Smooth muscle cell (in vitro differentiated cells): ENCODE results near the gene CFAP300. TPM values are rescaled to one million over a fixed set of nuclear protein-coding genes. Genes with fewer than 3 reads are reported as not detected.
A peak's percentile ranks its signal among the peaks of the same experiment; 100 is the strongest.

Source experiments
- DNase-seq: peaks from one replicate; lab custom pipeline; 2025; ENCODE audit not compliant: unreplicated experiment; lab: John Stamatoyannopoulos, UW
- H2AFZ ChIP-seq: fragments of 200-600 bp; sonication (generic); 2 replicates; pipeline ENCODE4 v1.6.0; 2016; ENCODE audit warnings: antibody characterized with exemption, low read depth, mild to moderate bottlenecking
- H3F3A ChIP-seq: fragments of 200-600 bp; sonication (generic); 2 replicates; pipeline ENCODE4 v1.6.0; 2017; ENCODE audit warnings: antibody characterized with exemption, low read depth
- H3K27ac ChIP-seq: fragments of 200-600 bp; sonication (generic); 2 replicates; pipeline ENCODE4 v1.5.1; 2016; ENCODE audit warnings: low read depth, mild to moderate bottlenecking
- H3K27me3 ChIP-seq: fragments of 200-600 bp; sonication (generic); 2 replicates; pipeline ENCODE4 v1.6.1; 2016; ENCODE audit warnings: low read depth, mild to moderate bottlenecking
- H3K36me3 ChIP-seq: fragments of 200-600 bp; sonication (generic); 2 replicates; pipeline ENCODE4 v1.5.1; 2016; ENCODE audit warnings: low read depth
- H3K4me1 ChIP-seq: fragments of 200-600 bp; sonication (generic); 2 replicates; pipeline ENCODE4 v1.5.1; 2016; ENCODE audit warnings: low read depth
- H3K4me2 ChIP-seq: fragments of 200-600 bp; sonication (generic); 2 replicates; pipeline ENCODE4 v1.6.0; 2016; ENCODE audit warnings: mild to moderate bottlenecking
- H3K4me3 ChIP-seq: fragments of 200-600 bp; sonication (generic); 2 replicates; pipeline ENCODE4 v1.5.1; 2016; ENCODE audit warnings: mild to moderate bottlenecking
- H3K79me2 ChIP-seq: fragments of 200-600 bp; sonication (generic); 2 replicates; pipeline ENCODE4 v1.6.0; 2016; ENCODE audit warnings: low read depth, mild to moderate bottlenecking
- H3K9ac ChIP-seq: fragments of 200-600 bp; sonication (generic); 2 replicates; pipeline ENCODE4 v1.6.0; 2016; ENCODE audit warnings: low read depth
- H3K9me3 ChIP-seq: fragments of 200-600 bp; sonication (generic); replicated peaks from 2 replicates; pipeline ENCODE4 v1.5.1; 2016; ENCODE audit warnings: low read depth
- H4K20me1 ChIP-seq: fragments of 200-600 bp; sonication (generic); 2 replicates; pipeline ENCODE4 v1.6.0; 2016; ENCODE audit warnings: low read depth
- CTCF ChIP-seq: fragments of 200-600 bp; sonication (generic); IDR thresholded peaks from 2 replicates; pipeline ENCODE4 v1.5.1; 2017; ENCODE audit warnings: borderline replicate concordance, mild to moderate bottlenecking, antibody characterized with exemption; ENCODE audit not compliant: insufficient read depth, poor library complexity, severe bottlenecking
- WGBS: methylation state at CpG from one replicate; pipeline ENCODE4 v1.1.7; 2016; ENCODE audit warnings: low lambda C conversion rate; 5-methylcytosine and 5-hydroxymethylcytosine counted together
- polyA plus RNA-seq: library from polyadenylated mRNA; unstranded; fragments of >200 nt; fragmentation: Nextera tagmentation; extraction: Ambion mirVana; gene quantifications from 2 replicates; pipeline ENCODE4 v1.2.1, GENCODE V29; 2016
- total RNA-seq: library from RNA; depleted of rRNA; stranded (reverse); fragments of >200 nt; gene quantifications from 2 replicates; pipeline ENCODE4 v1.2.3, GENCODE V29; 2014

CFAP300 gene
- total and polyA plus RNA-seq, 2 experiments from 2014 or later = 5.6 to 18.2 TPM

- no peak overlapping the region for H2AFZ ChIP-seq
- peaks cover 19% of the 10 kb centered on the region for H4K20me1 ChIP-seq
- peaks cover 41% of the 10 kb centered on the region for H3K4me1 ChIP-seq
- WGBS = 0% methylated on average over 25 of the region's 31 CpGs
- DNase-seq = no peak
- TF ChIP-seq CTCF = no peak
- peak overlapping the region; percentile 99 for H3K27ac ChIP-seq
- no peaks in the 10 kb centered on the region for H3K36me3 ChIP-seq
- H3K27me3 ChIP-seq = no peaks in the 10 kb centered on the region
- H3K4me2 ChIP-seq = peak overlapping the region; percentile 98
- peak overlapping the region; percentile 80 for H3K4me3 ChIP-seq
- H3K9ac ChIP-seq = peak overlapping the region; percentile 99
- peaks cover 47% of the 10 kb centered on the region for H3K79me2 ChIP-seq
- no peaks in the 10 kb centered on the region for H3K9me3 ChIP-seq
- H3F3A ChIP-seq = peaks cover 19% of the 10 kb centered on the region
Measured at GRCh38 chr11:102110761-102111010, 63.4 kb downstream of the CFAP300 start.

- H3K27ac ChIP-seq = peak overlapping the region; percentile 99
- H3K4me1 ChIP-seq = peaks cover 46% of the 10 kb centered on the region
- no peaks in the 10 kb centered on the region for H3K9me3 ChIP-seq
- peak; percentile 63 for DNase-seq
- H4K20me1 ChIP-seq = peaks cover 25% of the 10 kb centered on the region
- peak overlapping the region; percentile 80 for H3K4me3 ChIP-seq
- WGBS = 1% methylated on average over 47 of the region's 61 CpGs
- H2AFZ ChIP-seq = peak overlapping the region; percentile 25
- H3K9ac ChIP-seq = peak overlapping the region; percentile 99
- H3K36me3 ChIP-seq = no peaks in the 10 kb centered on the region
- H3F3A ChIP-seq = peaks cover 19% of the 10 kb centered on the region
- peak; percentile 21 for TF ChIP-seq CTCF
- H3K4me2 ChIP-seq = peak overlapping the region; percentile 98
- no peaks in the 10 kb centered on the region for H3K27me3 ChIP-seq
- peaks cover 52% of the 10 kb centered on the region for H3K79me2 ChIP-seq
Measured at GRCh38 chr11:102111011-102111786, 64.0 kb downstream of the CFAP300 start.

GRCh38 chr11:102111787-102112508, 64.7 kb downstream of the CFAP300 start:
- H3K79me2 ChIP-seq = peaks cover 59% of the 10 kb centered on the region

More at GRCh38 chr11:102111787-102112508, 64.7 kb downstream of the CFAP300 start:
- no peak for TF ChIP-seq CTCF
- H2AFZ ChIP-seq = peak overlapping the region; percentile 25
- peak overlapping the region; percentile 99 for H3K27ac ChIP-seq
- H3K9me3 ChIP-seq = no peaks in the 10 kb centered on the region
- H4K20me1 ChIP-seq = peaks cover 32% of the 10 kb centered on the region
- H3K36me3 ChIP-seq = no peaks in the 10 kb centered on the region
- peaks cover 19% of the 10 kb centered on the region for H3F3A ChIP-seq
- H3K9ac ChIP-seq = peak overlapping the region; percentile 99
- no peak for DNase-seq
- H3K4me3 ChIP-seq = peak overlapping the region; percentile 80
- H3K4me1 ChIP-seq = peaks cover 54% of the 10 kb centered on the region
- peak overlapping the region; percentile 98 for H3K4me2 ChIP-seq
- WGBS = 3% methylated on average over 20 of the region's 20 CpGs
- no peaks in the 10 kb centered on the region for H3K27me3 ChIP-seq
